ENCODE data around the gene TRPM2.

DNA sequence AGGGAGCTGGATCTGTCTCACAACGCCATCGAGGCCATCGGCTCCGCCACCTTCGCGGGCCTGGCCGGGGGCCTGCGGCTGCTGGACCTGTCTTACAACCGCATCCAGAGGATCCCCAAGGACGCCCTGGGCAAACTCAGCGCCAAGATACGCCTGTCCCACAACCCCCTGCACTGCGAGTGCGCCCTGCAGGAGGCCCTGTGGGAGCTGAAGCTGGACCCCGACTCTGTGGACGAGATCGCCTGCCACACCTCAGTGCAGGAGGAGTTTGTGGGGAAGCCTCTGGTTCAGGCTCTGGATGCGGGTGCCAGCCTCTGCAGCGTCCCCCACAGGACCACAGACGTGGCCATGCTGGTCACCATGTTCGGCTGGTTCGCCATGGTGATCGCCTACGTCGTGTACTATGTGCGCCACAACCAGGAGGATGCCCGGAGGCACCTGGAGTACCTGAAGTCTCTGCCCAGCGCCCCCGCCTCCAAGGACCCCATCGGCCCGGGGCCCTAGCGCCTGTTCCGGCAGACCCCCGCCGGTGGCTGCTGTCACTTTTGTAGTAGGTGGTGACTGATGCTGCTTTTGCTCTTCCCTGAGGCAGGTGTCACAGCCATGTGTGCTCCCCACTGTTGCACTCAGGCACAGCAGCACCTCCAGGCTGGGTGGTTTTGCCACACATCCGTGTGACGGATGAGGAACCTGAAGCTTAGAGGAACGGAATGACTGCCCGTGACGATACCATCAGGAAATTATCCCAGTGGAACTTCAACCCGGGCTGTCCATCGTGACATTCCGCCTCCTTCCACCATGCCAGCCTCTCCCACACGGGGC is 103.7 kb downstream of the TRPM2 start:
- TF ChIP-seq, protein P1, sequence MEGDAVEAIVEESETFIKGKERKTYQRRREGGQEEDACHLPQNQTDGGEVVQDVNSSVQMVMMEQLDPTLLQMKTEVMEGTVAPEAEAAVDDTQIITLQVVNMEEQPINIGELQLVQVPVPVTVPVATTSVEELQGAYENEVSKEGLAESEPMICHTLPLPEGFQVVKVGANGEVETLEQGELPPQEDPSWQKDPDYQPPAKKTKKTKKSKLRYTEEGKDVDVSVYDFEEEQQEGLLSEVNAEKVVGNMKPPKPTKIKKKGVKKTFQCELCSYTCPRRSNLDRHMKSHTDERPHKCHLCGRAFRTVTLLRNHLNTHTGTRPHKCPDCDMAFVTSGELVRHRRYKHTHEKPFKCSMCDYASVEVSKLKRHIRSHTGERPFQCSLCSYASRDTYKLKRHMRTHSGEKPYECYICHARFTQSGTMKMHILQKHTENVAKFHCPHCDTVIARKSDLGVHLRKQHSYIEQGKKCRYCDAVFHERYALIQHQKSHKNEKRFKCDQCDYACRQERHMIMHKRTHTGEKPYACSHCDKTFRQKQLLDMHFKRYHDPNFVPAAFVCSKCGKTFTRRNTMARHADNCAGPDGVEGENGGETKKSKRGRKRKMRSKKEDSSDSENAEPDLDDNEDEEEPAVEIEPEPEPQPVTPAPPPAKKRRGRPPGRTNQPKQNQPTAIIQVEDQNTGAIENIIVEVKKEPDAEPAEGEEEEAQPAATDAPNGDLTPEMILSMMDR (IDR thresholded peaks at IDR 0.05) = no peak
- no peak for TF ChIP-seq POLR2A (IDR thresholded peaks at IDR 0.05)
